OCI-LY3 (cell line): ENCODE data around the gene ISLR.

Source experiments
- CTCF ChIP-seq: fragments of 200-600, 300-600 bp; sonication (generic); IDR thresholded peaks from 2 replicates; pipeline ENCODE4 v1.5.1; 2014; ENCODE audit warnings: antibody characterized with exemption, low read length, low read depth
- EZH2phosphoT487 ChIP-seq: fragments of 200-600 bp; shearing (Covaris generic); IDR thresholded peaks from 2 replicates; pipeline ENCODE4 v1.6.1; 2018; ENCODE audit warnings: antibody characterized with exemption, mixed run types, low read depth

GRCh38 chr15:74222240-74223119, 49.0 kb downstream of the ISLR start:
- no peak for TF ChIP-seq CTCF
- TF ChIP-seq EZH2phosphoT487: no peak
